ENCODE data around the gene RNF214. TPM values are rescaled to one million over a fixed set of nuclear protein-coding genes. Genes with fewer than 3 reads are reported as not detected.

RNF214 gene
- total and polyA plus RNA-seq, 10 of the 15 experiments (the other 5 are each of a cell fraction or from before 2014, with no cell fraction given): 4.8 to 16.8 (median 10.5) TPM

GRCh38 chr11:117269856-117270255, 37.4 kb downstream of the RNF214 start:
- RAD21 ChIA-PET (ENCODE audit: unreplicated experiment): no interaction called here
- TF ChIP-seq SREBF1 (IDR thresholded peaks at IDR 0.05; ENCODE audit: low read length) (no peak), MYC (IDR thresholded peaks at IDR 0.05; ENCODE audit: insufficient read depth, insufficient read length, insufficient replicate concordance, low read length, severe bottlenecking) (no peak), MEF2B (IDR thresholded peaks at IDR 0.05; ENCODE audit: partially characterized antibody, poor library complexity, severe bottlenecking) (no peak), CBX5 (IDR thresholded peaks at IDR 0.05; ENCODE audit: low read depth) (no peak), ZBTB11 (CRISPR knock-in tag; IDR thresholded peaks at IDR 0.05) (no peak), BACH1 (IDR thresholded peaks at IDR 0.05; ENCODE audit: borderline replicate concordance) (no peak), ETV6 (conservative IDR thresholded peaks at IDR 0.05 in 1 of 2, IDR thresholded peaks at IDR 0.05 in 1 of 2; ENCODE audit: borderline replicate concordance in 1 of 2, low read depth in 1 of 2) (no peak), RFX5 (IDR thresholded peaks at IDR 0.05; ENCODE audit: low read depth, low read length) (no peak), ZNF274 (IDR thresholded peaks at IDR 0.05; ENCODE audit: insufficient read depth, insufficient read length) (no peak), TCF7 (IDR thresholded peaks at IDR 0.05; ENCODE audit: borderline replicate concordance) (no peak), IRF3 (IDR thresholded peaks at IDR 0.05) (no peak), IRF4 (IDR thresholded peaks at IDR 0.05; ENCODE audit: low read depth, low read length) (no peak), RUNX3 (IDR thresholded peaks at IDR 0.05; ENCODE audit: low read length) (no peak), MEF2A (IDR thresholded peaks at IDR 0.05; ENCODE audit: insufficient read depth, low read depth, low read length) (no peak), CHD4 (IDR thresholded peaks at IDR 0.05) (no peak)
- TF ChIP-seq, protein P1, sequence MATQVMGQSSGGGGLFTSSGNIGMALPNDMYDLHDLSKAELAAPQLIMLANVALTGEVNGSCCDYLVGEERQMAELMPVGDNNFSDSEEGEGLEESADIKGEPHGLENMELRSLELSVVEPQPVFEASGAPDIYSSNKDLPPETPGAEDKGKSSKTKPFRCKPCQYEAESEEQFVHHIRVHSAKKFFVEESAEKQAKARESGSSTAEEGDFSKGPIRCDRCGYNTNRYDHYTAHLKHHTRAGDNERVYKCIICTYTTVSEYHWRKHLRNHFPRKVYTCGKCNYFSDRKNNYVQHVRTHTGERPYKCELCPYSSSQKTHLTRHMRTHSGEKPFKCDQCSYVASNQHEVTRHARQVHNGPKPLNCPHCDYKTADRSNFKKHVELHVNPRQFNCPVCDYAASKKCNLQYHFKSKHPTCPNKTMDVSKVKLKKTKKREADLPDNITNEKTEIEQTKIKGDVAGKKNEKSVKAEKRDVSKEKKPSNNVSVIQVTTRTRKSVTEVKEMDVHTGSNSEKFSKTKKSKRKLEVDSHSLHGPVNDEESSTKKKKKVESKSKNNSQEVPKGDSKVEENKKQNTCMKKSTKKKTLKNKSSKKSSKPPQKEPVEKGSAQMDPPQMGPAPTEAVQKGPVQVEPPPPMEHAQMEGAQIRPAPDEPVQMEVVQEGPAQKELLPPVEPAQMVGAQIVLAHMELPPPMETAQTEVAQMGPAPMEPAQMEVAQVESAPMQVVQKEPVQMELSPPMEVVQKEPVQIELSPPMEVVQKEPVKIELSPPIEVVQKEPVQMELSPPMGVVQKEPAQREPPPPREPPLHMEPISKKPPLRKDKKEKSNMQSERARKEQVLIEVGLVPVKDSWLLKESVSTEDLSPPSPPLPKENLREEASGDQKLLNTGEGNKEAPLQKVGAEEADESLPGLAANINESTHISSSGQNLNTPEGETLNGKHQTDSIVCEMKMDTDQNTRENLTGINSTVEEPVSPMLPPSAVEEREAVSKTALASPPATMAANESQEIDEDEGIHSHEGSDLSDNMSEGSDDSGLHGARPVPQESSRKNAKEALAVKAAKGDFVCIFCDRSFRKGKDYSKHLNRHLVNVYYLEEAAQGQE (IDR thresholded peaks at IDR 0.05; ENCODE audit: low read depth, low read length): no peak

More at GRCh38 chr11:117269856-117270255, 37.4 kb downstream of the RNF214 start:
- Histone ChIP-seq H3K4me3 (no peak overlapping the region), H3K4me2 (ENCODE audit: control insufficient read depth, insufficient read depth) (no peak overlapping the region), H3K9ac (ENCODE audit: control insufficient read depth, insufficient read depth, low read length) (no peak overlapping the region), H3K36me3 (ENCODE audit: control insufficient read depth in 2 of 2, insufficient read depth in 2 of 2, low read length in 1 of 2) (no peaks in the 10 kb centered on the region; a peak in 1 of 4 replicates), H3K9me3 (replicated peaks; ENCODE audit: control insufficient read depth, insufficient read depth, low read length) (no peaks in the 10 kb centered on the region), H3K4me1 (ENCODE audit: control insufficient read depth, insufficient read depth, low read length) (no peaks in the 10 kb centered on the region), H3K27me3 (replicated peaks in 1 of 2; ENCODE audit: control insufficient read depth in 2 of 2, insufficient read depth in 2 of 2, low read length in 1 of 2) (no peaks in the 10 kb centered on the region), H3K79me2 (ENCODE audit: control insufficient read depth, insufficient read depth, low read length) (no peaks in the 10 kb centered on the region), H2AFZ (ENCODE audit: control insufficient read depth, low read depth, low read length) (no peak overlapping the region), H4K20me1 (ENCODE audit: control insufficient read depth, insufficient read depth) (no peaks in the 10 kb centered on the region), H3K27ac (ENCODE audit: control insufficient read depth, insufficient read depth) (no peak overlapping the region)
- DNase-seq (ENCODE audit: low read depth, low spot score) (no peak), FAIRE-seq (no peak), ATAC-seq (no peak)
- intact Hi-C loops (cut with micrococcal nuclease; ENCODE audit: unreplicated experiment): no loop called here
- CTCF ChIA-PET: no interaction called here
- in situ Hi-C loops (cut with MboI): no loop called here
- SMC1A ChIA-PET (ENCODE audit: uncharacterized antibody, unreplicated experiment): no interaction called here
- 93% methylated on average over 2 of the region's 2 CpGs for WGBS (ENCODE audit: insufficient coverage, insufficient replicate concordance, low lambda C conversion rate, missing lambda C conversion rate)
- BruUV-seq (replicated peaks): no TSS peak
- POLR2A ChIA-PET: no interaction called here
